ENCODE results near the gene CD27.
"Not testable (repeated sequence)": the region's sequence is repeated elsewhere in the genome, so short reads cannot be mapped to it uniquely, and the experiment has no call there.

Gene CD27

GRCh38 chr12:6425590-6426531 lies 18.9 kb upstream of the CD27 start:
- FAIRE-seq, result no peak
- no peak for TF ChIP-seq POLR2A (IDR thresholded peaks at IDR 0.05; ENCODE audit: low read depth, low read length)
- no peak for DNase-seq (ENCODE audit: insufficient read length, low spot score)

DNA sequence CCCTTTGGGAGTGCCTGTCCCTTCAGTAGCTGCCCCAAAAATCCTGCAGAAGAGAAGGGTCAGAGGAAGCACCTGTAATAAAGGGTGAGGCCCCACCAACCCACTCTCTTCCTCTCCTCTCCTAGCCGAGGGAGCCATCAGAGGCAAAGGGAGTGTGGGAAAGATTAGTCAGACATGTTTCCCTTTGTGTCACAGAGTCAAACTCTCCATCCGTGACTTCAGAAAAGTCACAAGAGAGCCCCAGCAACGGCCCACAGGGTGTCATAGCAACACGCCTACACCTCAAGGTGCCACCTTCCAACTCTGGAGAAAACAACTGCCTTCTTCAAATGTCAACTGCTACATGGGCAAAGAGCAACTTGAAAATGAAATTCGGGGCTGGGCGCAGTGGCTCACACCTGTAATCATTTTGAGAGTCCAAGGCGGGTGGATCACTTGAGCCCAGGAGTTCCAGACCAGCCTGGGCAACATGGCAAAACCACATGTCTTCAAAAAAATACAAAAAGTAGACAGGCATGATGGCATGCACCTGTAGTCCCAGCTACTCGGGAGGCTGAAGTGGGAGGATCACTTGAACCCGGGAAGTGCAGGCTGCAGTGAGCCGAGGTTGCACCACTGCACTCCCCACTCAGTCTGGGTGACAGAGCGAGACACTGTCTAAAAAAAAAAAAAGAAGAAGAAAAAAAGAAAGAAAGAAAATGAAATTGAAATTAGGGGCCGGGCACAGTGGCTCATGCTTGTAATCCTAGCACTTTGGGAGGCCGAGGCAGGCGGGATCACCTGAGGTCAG lies 17.7 kb upstream of the CD27 start:
- TF ChIP-seq POLR2A (IDR thresholded peaks at IDR 0.05; ENCODE audit: low read depth, low read length), result no peak
- FAIRE-seq, result no peak
- no peak for DNase-seq (ENCODE audit: insufficient read length, low spot score)

- not testable (repeated sequence) for FAIRE-seq; DNase-seq (ENCODE audit: insufficient read length, low spot score)
Measured at GRCh38 chr12:6427796-6428195, 17.0 kb upstream of the CD27 start.

DNA sequence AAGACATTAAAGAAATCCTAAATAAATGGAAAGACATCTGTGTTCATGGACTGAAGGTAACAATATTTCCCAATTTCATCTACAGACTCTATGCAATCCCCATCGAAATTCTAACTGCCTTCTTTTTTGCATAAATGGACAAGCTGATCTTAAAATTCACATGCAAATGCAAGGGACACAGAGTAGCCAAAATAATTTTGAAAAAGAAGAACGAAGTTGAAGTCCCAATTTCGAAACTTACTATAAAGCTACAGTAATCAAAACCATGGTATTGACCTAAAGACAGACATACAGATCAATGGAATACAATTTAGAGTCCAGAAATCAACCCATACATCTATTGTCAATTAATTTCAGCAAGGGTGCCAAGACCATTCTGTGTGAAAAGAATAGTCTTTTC lies 16.4 kb upstream of the CD27 start:
- TF ChIP-seq POLR2A (IDR thresholded peaks at IDR 0.05; ENCODE audit: low read depth, low read length), result no peak
- FAIRE-seq (no peak), DNase-seq (ENCODE audit: insufficient read length, low spot score) (no peak)

GRCh38 chr12:6430124-6430989 lies 14.4 kb upstream of the CD27 start:
- DNase-seq (ENCODE audit: insufficient read length, low spot score), result peak; percentile 68
- TF ChIP-seq POLR2A (IDR thresholded peaks at IDR 0.05; ENCODE audit: low read depth, low read length), result peak; percentile 19; the same call in 1 of the 2 replicates

DNA sequence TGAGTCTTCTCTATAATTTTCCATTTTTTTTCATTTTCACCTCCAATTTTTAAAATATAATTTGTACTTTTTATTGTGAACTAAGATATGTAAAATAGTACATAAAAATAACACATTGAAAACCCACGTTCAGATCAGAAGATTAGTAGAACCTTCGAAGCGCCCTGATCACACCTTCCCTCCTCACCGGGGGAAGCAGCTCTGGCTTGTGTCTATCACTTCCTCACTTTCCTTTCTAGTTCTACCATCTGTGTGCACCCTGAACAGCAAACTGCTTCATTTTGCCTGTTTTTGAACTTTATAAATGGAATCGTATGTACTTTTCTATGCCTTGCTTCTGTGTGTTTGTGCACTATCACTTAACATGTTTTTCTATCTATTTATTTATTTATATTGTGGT lies 11.8 kb upstream of the CD27 start:
- TF ChIP-seq POLR2A (IDR thresholded peaks at IDR 0.05; ENCODE audit: low read depth, low read length), result no peak
- DNase-seq (ENCODE audit: insufficient read length, low spot score) (no peak), FAIRE-seq (no peak)

More at GRCh38 chr12:6430124-6430989, 14.4 kb upstream of the CD27 start:
- peak; percentile 90 for FAIRE-seq

DNA sequence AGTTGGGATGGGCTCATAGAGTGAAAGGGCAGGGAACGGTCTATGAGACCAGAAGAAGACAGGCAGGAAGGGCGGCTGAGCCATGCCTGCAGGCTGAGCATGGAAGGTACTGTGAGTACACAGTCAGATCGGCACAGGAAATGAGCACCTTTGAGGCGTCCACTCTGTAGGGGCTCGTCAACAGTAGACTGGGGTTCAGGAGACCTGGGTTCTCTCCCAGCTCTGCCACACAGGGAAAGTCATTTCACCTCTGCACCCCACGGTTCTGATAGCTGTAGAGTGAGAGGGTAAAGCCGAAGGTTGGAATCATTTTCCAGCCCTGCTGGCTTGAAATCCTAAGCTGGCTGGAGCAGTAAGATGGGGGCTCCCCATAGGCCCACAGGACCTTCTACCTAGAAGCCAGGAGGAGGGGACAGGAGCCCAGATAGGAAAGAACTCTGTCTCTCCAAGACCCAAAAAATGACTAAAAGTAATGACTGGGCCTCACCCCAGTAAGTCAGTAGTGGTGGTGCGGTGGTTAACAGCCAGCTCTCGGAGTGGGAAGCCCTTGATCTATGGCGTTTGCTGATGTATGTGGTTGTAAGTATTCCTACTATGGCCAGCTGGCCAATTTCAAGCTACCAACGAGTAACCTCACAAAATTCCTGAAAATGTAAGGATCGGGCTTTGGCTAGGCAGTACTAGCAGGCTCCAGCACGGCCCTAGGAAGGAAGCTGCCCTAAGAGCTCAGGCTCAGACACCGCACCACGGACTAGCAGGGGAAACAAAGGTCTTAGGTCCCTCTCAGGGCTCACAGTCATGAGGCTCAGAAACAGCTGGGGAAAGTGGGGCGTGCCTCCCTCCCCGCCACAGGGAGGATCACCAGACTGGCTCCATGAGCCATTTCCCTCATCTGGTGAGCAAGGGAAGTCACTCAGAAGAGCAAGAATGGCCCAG lies 10.3 kb upstream of the CD27 start:
- no peak for DNase-seq (ENCODE audit: insufficient read length, low spot score)
- FAIRE-seq, result no peak
- no peak for TF ChIP-seq POLR2A (IDR thresholded peaks at IDR 0.05; ENCODE audit: low read depth, low read length)

DNA sequence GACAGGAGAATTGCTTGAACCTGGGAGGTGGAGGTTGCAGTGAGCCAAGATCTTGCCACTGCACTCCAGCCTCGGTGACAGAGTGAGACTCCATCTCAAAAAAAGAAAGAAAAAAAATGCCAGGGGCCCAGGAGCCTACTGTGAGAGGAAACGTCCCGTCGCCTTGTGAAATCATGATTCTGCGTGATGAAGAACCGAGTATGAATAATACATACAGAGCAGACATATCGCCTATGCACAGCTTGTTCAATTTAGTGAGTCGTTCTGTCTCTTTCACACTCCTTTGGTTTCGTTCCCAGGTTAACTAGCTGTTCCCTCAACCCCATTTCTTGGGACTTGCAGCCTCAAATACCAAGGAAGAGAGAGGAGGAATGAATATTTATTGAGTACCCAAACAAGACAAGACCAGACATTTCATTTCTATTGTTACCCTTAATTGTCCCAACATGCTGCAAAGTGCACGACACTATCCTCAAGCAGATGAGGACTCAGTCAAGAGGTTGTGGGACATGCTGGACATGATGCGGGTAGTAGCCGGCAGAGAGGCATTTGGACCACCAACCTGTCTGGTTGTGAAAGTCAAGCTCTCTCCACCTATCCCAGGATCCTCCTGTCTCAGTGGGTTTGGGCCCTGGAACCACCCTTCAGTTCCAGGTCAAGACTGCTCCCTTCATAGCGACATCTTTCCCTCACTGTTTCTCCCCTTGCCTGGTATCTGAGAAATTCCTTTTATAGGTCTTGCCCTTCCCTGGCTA lies 8.6 kb upstream of the CD27 start:
- FAIRE-seq, result no peak
- no peak for TF ChIP-seq POLR2A (IDR thresholded peaks at IDR 0.05; ENCODE audit: low read depth, low read length)
- DNase-seq (ENCODE audit: insufficient read length, low spot score), result no peak

DNA sequence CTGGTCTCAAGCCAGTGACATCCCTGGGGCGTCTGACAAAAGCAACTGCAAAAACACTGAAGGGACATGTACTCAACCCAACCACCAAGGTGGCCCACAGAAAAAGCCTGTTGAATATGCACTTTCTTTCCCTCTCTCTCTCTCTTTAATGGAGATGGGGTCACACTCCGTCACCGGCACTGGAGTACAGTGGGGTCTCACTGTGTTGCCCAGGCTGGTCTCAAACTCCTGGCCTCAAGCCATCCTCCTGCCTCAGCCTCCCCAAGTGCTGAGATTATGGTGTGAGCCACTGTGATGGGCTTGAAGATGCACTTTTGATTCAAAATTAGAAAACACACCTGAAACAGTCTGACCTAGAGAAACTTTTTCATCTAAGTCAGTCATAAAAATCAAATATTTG lies 7.2 kb upstream of the CD27 start:
- FAIRE-seq (no peak), DNase-seq (ENCODE audit: insufficient read length, low spot score) (no peak)
- no peak for TF ChIP-seq POLR2A (IDR thresholded peaks at IDR 0.05; ENCODE audit: low read depth, low read length)

- FAIRE-seq, result no peak
- no peak for TF ChIP-seq POLR2A (IDR thresholded peaks at IDR 0.05; ENCODE audit: low read depth, low read length)
- DNase-seq (ENCODE audit: insufficient read length, low spot score), result no peak
Measured at GRCh38 chr12:6438345-6438744, 6.4 kb upstream of the CD27 start.

DNA sequence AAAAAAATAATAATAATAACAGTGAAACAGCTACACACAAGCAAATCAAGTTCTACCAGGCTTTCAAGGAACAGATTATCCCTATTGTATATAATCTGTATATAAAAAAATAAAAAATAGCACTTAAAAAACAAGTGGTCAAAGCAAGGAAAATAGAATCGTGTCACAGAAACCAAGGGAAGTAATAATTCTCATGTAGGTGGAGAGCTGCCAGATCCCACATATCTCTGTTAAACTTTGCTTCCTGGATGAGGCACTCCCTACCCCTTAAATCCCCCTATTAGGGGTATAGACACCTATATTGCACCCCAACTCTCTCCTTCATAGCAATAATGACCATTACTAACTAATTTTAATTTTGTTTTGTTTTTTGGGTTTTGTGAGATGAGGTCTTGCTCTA lies 4.4 kb upstream of the CD27 start:
- no peak for TF ChIP-seq POLR2A (IDR thresholded peaks at IDR 0.05; ENCODE audit: low read depth, low read length)
- FAIRE-seq (no peak), DNase-seq (ENCODE audit: insufficient read length, low spot score) (no peak)

DNA sequence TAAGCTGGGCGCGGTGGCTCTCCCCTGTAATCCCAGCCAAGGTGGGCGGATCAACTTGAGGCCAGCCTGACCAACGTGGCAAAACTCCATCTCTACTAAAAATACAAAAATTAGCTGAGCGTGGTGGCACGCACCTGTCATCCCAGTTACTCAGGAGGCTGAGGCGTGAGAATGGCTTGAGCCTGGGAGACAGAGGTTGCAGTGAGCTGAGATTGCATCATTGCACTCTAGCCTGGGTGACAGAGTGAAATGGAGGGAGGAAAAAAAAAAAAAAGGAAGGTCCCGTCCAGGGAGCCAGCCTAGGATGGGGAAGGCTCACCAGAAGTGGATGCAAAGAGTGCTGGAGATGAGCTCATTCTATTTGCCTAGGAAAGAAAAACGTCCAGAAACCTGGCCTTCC lies 1.9 kb upstream of the CD27 start:
- DNase-seq (ENCODE audit: insufficient read length, low spot score), result no peak
- FAIRE-seq, result no peak
- no peak for TF ChIP-seq POLR2A (IDR thresholded peaks at IDR 0.05; ENCODE audit: low read depth, low read length)

Data from H54 (cell line).